IPS-18c (cell line): Measurements from ENCODE around the gene XRCC3.

ENCODE experiments used
- H3K4me3 ChIP-seq: 2 replicates; pipeline ENCODE4 v1.7.0; 2013; ENCODE audit warnings: low read depth, mild to moderate bottlenecking, low read length, moderate library complexity; ENCODE audit not compliant: insufficient read depth
- H3K9me3 ChIP-seq: one replicate; pipeline ENCODE4 v1.6.1; 2013; ENCODE audit warnings: mild to moderate bottlenecking, low read length, moderate library complexity; ENCODE audit not compliant: control insufficient read depth, insufficient read depth

Gene XRCC3

GRCh38 chr14:103714063-103714724 lies 1.1 kb downstream of the XRCC3 start:
- Histone ChIP-seq H3K9me3 (no peaks in the 10 kb centered on the region), H3K4me3 (peak overlapping the region; percentile 84)

- no peak overlapping the region; the same call in 1 of the 2 replicates for H3K4me3 ChIP-seq
Measured at GRCh38 chr14:103713304-103714062, 1.8 kb downstream of the XRCC3 start.

GRCh38 chr14:103712633-103713247 lies 2.5 kb downstream of the XRCC3 start:
- no peak overlapping the region for H3K4me3 ChIP-seq
- H3K9me3 ChIP-seq, result no peaks in the 10 kb centered on the region

More at GRCh38 chr14:103713304-103714062, 1.8 kb downstream of the XRCC3 start:
- no peaks in the 10 kb centered on the region for H3K9me3 ChIP-seq

- no peak overlapping the region for H3K4me3 ChIP-seq
- no peaks in the 10 kb centered on the region for H3K9me3 ChIP-seq
Measured at GRCh38 chr14:103711516-103712431, 3.5 kb downstream of the XRCC3 start.

GRCh38 chr14:103710771-103711377 lies 4.4 kb downstream of the XRCC3 start:
- no peaks in the 10 kb centered on the region for H3K9me3 ChIP-seq
- H3K4me3 ChIP-seq, result no peak overlapping the region

- H3K4me3 ChIP-seq, result no peak overlapping the region
- H3K9me3 ChIP-seq, result no peaks in the 10 kb centered on the region
Measured at GRCh38 chr14:103709814-103710213, 5.4 kb downstream of the XRCC3 start.

GRCh38 chr14:103708750-103709187 lies 6.5 kb downstream of the XRCC3 start:
- no peaks in the 10 kb centered on the region for H3K9me3 ChIP-seq
- no peak overlapping the region for H3K4me3 ChIP-seq

GRCh38 chr14:103707329-103708263 lies 7.7 kb downstream of the XRCC3 start:
- Histone ChIP-seq H3K9me3 (no peaks in the 10 kb centered on the region), H3K4me3 (no peak overlapping the region)

GRCh38 chr14:103706551-103707328 lies 8.5 kb downstream of the XRCC3 start:
- H3K9me3 ChIP-seq, result no peaks in the 10 kb centered on the region

GRCh38 chr14:103705504-103706284 lies 9.6 kb downstream of the XRCC3 start:
- H3K4me3 ChIP-seq, result no peak overlapping the region
- H3K9me3 ChIP-seq, result no peaks in the 10 kb centered on the region

More at GRCh38 chr14:103706551-103707328, 8.5 kb downstream of the XRCC3 start:
- no peak overlapping the region for H3K4me3 ChIP-seq

GRCh38 chr14:103705118-103705503 lies 10.1 kb downstream of the XRCC3 start:
- no peak overlapping the region for H3K4me3 ChIP-seq
- no peaks in the 10 kb centered on the region for H3K9me3 ChIP-seq

- H3K4me3 ChIP-seq, result no peak overlapping the region
- no peaks in the 10 kb centered on the region for H3K9me3 ChIP-seq
Measured at GRCh38 chr14:103704708-103705107, 10.5 kb downstream of the XRCC3 start.

GRCh38 chr14:103703433-103704385 lies 11.5 kb downstream of the XRCC3 start:
- Histone ChIP-seq H3K4me3 (no peak overlapping the region), H3K9me3 (no peaks in the 10 kb centered on the region)
